Measurements from ENCODE around the gene ANAPC5. TPM values are rescaled to one million over a fixed set of nuclear protein-coding genes. Genes with fewer than 3 reads are reported as not detected.

ANAPC5 gene
- total RNA-seq, 1 experiment from 2014 or later = 118 TPM

- DNase-seq (ENCODE audit: extremely low read depth, low read depth) = no peak
Measured at GRCh38 chr12:121366063-121366459, 13.8 kb upstream of the ANAPC5 start.

- no peak for DNase-seq (ENCODE audit: extremely low read depth, low read depth)
Measured at GRCh38 chr12:121365416-121366062, 13.3 kb upstream of the ANAPC5 start.

GRCh38 chr12:121364683-121365121, 12.5 kb upstream of the ANAPC5 start:
- no peak for DNase-seq (ENCODE audit: extremely low read depth, low read depth)

- DNase-seq (ENCODE audit: extremely low read depth, low read depth) = no peak
Measured at GRCh38 chr12:121358073-121358472, 5.9 kb upstream of the ANAPC5 start.

- DNase-seq (ENCODE audit: extremely low read depth, low read depth) = no peak
Measured at GRCh38 chr12:121357331-121357730, 5.1 kb upstream of the ANAPC5 start.

- DNase-seq (ENCODE audit: extremely low read depth, low read depth) = no peak
Measured at GRCh38 chr12:121356657-121357056, 4.4 kb upstream of the ANAPC5 start.

GRCh38 chr12:121355818-121356217, 3.6 kb upstream of the ANAPC5 start:
- DNase-seq (ENCODE audit: extremely low read depth, low read depth) = no peak

- no peak for DNase-seq (ENCODE audit: extremely low read depth, low read depth)
Measured at GRCh38 chr12:121352682-121353018, 439 bp upstream of the ANAPC5 start.

- no peak for DNase-seq (ENCODE audit: extremely low read depth, low read depth)
Measured at GRCh38 chr12:121346747-121347146, 5.5 kb downstream of the ANAPC5 start.

- DNase-seq (ENCODE audit: extremely low read depth, low read depth) = no peak
Measured at GRCh38 chr12:121345151-121345815, 6.9 kb downstream of the ANAPC5 start.

GRCh38 chr12:121344506-121344905, 7.7 kb downstream of the ANAPC5 start:
- DNase-seq (ENCODE audit: extremely low read depth, low read depth) = no peak

GRCh38 chr12:121337416-121337815, 14.8 kb downstream of the ANAPC5 start:
- no peak for DNase-seq (ENCODE audit: extremely low read depth, low read depth)

- peak; percentile 54 for DNase-seq (ENCODE audit: extremely low read depth, low read depth)
Measured at GRCh38 chr12:121334513-121335343, 17.5 kb downstream of the ANAPC5 start.

GRCh38 chr12:121333747-121334146, 18.5 kb downstream of the ANAPC5 start:
- no peak for DNase-seq (ENCODE audit: extremely low read depth, low read depth)

- no peak for DNase-seq (ENCODE audit: extremely low read depth, low read depth)
Measured at GRCh38 chr12:121331248-121331647, 21.0 kb downstream of the ANAPC5 start.

- no peak for DNase-seq (ENCODE audit: extremely low read depth, low read depth)
Measured at GRCh38 chr12:121330692-121331091, 21.5 kb downstream of the ANAPC5 start.

GRCh38 chr12:121330195-121330594, 22.0 kb downstream of the ANAPC5 start:
- DNase-seq (ENCODE audit: extremely low read depth, low read depth) = no peak

- DNase-seq (ENCODE audit: extremely low read depth, low read depth) = no peak
Measured at GRCh38 chr12:121328620-121329019, 23.6 kb downstream of the ANAPC5 start.

GRCh38 chr12:121326996-121327674, 25.1 kb downstream of the ANAPC5 start:
- no peak for DNase-seq (ENCODE audit: extremely low read depth, low read depth)

GRCh38 chr12:121325922-121326396, 26.3 kb downstream of the ANAPC5 start:
- peak; percentile 28 for DNase-seq (ENCODE audit: extremely low read depth, low read depth)

- DNase-seq (ENCODE audit: extremely low read depth, low read depth) = no peak
Measured at GRCh38 chr12:121323908-121324307, 28.3 kb downstream of the ANAPC5 start.

Measured in NCI-H460 (cell line).